Activated CD4-positive, alpha-beta T cell treated with anti-CD3 and anti-CD28 coated beads, Interleukin-2, amount 10 ng/mL, durations not matched to agents 24 days and 14 days (primary cell): ENCODE results near the gene ARL2BP. TPM values are rescaled to one million over a fixed set of nuclear protein-coding genes. Genes with fewer than 3 reads are reported as not detected.
A peak's percentile ranks its signal among the peaks of the same experiment; 100 is the strongest.

ENCODE experiments used
- DNase-seq: peaks from one replicate; pipeline ENCODE4 v3.0.0; 2022
- H3K27ac Mint-ChIP-seq: one replicate; pipeline ENCODE4 v1.8.0; 2022; ENCODE audit warnings: mild to moderate bottlenecking, mixed read lengths
- H3K27me3 Mint-ChIP-seq: one replicate; pipeline ENCODE4 v1.8.0; 2022; ENCODE audit warnings: mixed read lengths
- H3K36me3 Mint-ChIP-seq: one replicate; pipeline ENCODE4 v1.8.0; 2022; ENCODE audit warnings: low read depth, mild to moderate bottlenecking, mixed read lengths
- H3K4me1 Mint-ChIP-seq: one replicate; pipeline ENCODE4 v1.8.0; 2021; ENCODE audit warnings: mixed read lengths
- H3K4me3 Mint-ChIP-seq: one replicate; pipeline ENCODE4 v1.8.0; 2022; ENCODE audit warnings: mild to moderate bottlenecking, moderate library complexity, mixed read lengths
- H3K9me3 Mint-ChIP-seq: one replicate; pipeline ENCODE4 v1.8.0; 2021; ENCODE audit warnings: mixed read lengths
- intact Hi-C: fragments of 100-400 bp; cut with micrococcal nuclease; formaldehyde crosslinking; loops from one replicate; pipeline ENCODE4 v1.15.1; 2023
- total RNA-seq: library from RNA; stranded (reverse); gene quantifications from 2 replicates; pipeline ENCODE4 v1.2.3, GENCODE V29; 2022

The ARL2BP gene
- total RNA-seq, 1 donor from 2014 or later, result 24.9 TPM

DNA sequence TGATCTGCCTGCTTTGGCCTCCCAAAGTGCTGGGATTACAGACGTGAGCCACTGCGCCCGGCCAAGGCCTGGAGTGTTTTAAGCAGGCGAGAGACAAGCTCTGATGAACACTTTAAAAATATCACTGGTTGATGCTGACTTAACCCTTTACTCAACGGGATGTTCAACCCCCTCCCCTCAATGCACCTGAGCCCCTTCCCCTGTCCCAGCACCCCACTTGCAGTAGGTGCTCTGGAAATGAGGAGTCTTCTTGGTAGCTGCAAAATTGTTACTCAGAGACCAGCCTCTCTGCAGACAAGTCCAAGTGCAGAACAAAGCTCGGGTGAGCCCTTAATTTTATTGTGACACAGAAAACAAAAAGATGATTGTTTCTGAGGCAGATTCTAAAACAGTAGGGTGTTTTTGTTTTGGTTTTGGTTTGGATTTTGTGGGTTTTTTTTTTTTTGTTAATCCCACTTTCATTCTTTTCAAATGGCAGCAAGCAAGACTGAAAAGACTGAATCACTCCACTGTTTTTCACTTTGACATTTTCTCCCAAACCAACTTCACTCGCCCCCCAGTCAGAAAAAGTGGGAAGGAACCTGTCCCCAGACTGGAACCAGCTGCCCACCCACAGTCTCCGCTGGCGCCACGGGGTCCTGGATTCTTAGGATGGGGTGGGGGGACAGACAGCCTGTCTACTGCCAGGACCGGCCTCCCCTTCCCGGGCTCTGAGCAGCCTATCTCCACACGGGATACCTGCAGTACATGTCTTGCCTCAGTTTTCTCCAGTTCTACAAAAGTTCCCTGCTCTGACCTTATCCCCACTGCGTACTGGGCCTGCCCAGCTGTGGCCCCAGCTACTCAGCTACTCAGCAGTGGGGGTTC lies 44.6 kb downstream of the ARL2BP start:
- intact Hi-C loops, result loop anchor here (10.0 kb wide), 1 partner anchor 105 kb away; the partner anchor contains the start of genes PSME3IP1 and RSPRY1
- no peaks in the 10 kb centered on the region for H3K9me3 Mint-ChIP-seq
- peak; percentile 60 for DNase-seq
- H3K27ac Mint-ChIP-seq, result peak overlapping the region; percentile 62
- H3K4me1 Mint-ChIP-seq, result peaks cover 18% of the 10 kb centered on the region
- H3K36me3 Mint-ChIP-seq, result no peaks in the 10 kb centered on the region
- H3K27me3 Mint-ChIP-seq, result peaks cover 7% of the 10 kb centered on the region
- peak overlapping the region; percentile 45 for H3K4me3 Mint-ChIP-seq

DNA sequence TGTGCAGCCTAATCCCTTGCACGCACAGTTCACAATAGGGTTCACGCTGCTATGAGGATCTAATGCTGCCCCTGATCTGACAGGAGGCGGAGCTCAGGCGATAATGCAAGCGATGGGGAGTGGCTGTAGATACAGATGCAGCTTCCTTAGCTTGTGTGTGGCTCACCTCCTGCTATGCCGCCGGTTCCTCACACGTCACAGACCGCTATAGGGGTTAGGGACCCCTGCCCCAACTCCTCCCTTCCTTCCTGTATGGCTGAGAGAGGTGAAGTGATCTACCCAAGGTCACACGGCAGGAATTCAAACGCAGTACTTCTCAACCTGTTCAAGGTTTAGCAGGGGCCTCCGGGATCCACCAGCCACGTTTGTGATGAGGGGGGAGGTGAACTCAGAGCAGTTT lies 52.8 kb downstream of the ARL2BP start:
- Mint-ChIP-seq H3K9me3 (no peaks in the 10 kb centered on the region), H3K4me1 (peaks cover 13% of the 10 kb centered on the region), H3K36me3 (no peaks in the 10 kb centered on the region), H3K27me3 (no peaks in the 10 kb centered on the region), H3K27ac (peak overlapping the region; percentile 71), H3K4me3 (peak overlapping the region; percentile 74)
- peak; percentile 83 for DNase-seq
- intact Hi-C loops, result no loop called here

DNA sequence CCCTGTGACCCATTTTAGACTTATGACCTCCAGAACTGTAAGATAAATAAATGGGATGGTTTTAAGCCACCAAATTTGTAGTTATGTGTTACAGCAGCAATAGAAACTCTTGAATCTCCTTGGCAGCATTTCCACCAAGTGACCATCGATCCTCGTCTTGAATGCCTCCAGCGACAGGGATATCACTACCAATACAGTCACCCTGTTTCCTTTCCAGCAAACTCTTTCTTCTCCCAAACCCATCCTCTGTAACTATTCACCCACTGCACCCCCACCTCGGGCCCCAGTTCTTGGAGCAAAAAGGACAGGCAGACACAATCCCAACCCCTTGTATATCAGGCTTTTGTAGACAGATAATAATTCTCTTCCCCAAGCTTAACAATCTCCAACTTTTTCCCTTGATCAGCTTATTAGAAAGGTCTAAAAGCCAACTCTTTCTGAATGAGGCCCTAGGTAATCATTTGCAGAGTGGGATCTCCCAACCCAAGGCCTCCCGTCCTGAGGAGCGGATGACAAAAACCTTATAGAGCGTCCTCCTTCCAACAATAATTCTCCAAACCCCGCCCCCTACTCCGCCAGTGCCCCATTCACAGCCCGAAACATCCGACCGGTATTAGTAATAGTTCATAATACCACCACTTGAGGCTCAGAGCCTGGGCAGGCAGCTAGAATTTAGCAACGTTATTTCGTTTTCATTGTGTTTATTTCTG lies 54.1 kb downstream of the ARL2BP start:
- Mint-ChIP-seq H3K27ac (no peak overlapping the region), H3K9me3 (no peaks in the 10 kb centered on the region), H3K4me1 (peaks cover 19% of the 10 kb centered on the region), H3K4me3 (no peak overlapping the region), H3K36me3 (no peaks in the 10 kb centered on the region), H3K27me3 (no peaks in the 10 kb centered on the region)
- intact Hi-C loops, result no loop called here
- DNase-seq, result no peak

DNA sequence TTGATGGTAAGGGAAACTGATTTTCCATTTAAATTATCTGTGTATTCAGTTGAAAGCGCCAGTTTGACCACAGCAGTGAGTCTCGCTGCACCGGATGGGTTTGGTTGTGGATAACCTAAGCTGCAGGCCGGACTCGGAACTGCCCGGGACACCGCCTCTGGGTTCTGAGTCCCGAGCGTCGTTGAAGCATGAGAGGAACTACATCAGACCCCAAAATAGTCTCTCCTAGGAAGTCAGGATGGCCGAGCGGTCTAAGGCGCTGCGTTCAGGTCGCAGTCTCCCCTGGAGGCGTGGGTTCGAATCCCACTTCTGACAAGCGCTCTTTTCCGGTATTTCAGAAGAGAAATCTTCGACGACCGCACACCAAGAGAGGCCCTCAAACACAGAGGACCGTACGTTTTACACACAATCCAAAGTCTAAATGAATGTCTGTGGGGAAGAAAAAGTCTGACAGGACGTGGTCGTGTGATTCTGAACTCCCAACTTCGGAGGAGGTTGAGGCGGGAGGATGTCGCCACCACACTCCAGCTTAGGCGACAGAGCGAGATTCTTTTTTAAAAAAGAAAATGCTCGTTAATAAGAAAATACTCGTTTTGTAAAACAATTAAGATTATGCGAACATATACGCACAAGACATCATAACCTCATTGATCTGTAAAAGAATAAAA lies 54.8 kb downstream of the ARL2BP start:
- peaks cover 23% of the 10 kb centered on the region for H3K4me1 Mint-ChIP-seq

DNA sequence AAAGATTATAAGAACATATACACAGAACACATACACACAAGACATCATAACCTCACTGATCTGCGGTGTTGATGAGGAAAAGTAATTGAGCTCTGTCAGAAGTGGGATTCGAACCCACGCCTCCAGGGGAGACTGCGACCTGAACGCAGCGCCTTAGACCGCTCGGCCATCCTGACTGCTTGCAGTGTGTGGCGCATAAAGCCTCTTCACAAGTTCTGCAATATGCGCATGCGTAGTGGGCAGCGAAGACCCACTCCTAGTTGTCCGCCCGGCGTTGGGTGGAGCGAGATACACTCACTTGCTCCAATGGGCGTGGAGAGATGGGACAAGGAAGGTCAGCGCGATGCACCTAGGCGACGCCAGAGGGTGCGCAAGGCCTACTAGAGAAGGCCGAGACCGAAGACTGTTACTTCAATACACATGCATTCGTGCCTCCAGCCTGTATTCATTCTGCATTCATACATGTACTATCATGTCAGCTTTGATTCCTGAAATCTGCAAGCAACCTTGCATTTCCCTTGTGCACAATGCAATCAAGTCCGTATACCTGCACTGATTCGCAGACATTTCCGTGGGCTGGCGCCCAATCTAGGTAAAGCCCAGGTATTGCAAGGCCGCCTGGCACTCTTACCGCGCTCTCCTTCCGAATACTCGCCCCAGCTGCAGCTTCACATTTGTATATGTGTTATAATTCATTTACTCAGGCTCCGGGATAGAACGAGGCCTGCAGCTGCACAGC lies 55.5 kb downstream of the ARL2BP start:
- H3K4me3 Mint-ChIP-seq, result no peak overlapping the region
- DNase-seq, result peak; percentile 100
- intact Hi-C loops, result loop anchor here (1.0 to 10.0 kb wide), 12 partner anchors 16 to 1434 kb away; partner anchors contain the start of genes ARL2BP, CCDC102A, CIAPIN1 and COQ9
- H3K4me1 Mint-ChIP-seq, result peaks cover 23% of the 10 kb centered on the region
- H3K36me3 Mint-ChIP-seq, result no peaks in the 10 kb centered on the region
- no peaks in the 10 kb centered on the region for H3K9me3 Mint-ChIP-seq
- H3K27ac Mint-ChIP-seq, result peak overlapping the region; percentile 30
- no peaks in the 10 kb centered on the region for H3K27me3 Mint-ChIP-seq

More for the DNA sequence above, 54.8 kb downstream of the ARL2BP start:
- no peaks in the 10 kb centered on the region for H3K36me3 Mint-ChIP-seq
- H3K4me3 Mint-ChIP-seq, result no peak overlapping the region
- H3K27ac Mint-ChIP-seq, result no peak overlapping the region
- intact Hi-C loops, result loop anchor here (1.0 to 10.0 kb wide), 12 partner anchors 16 to 1435 kb away; partner anchors contain the start of genes ARL2BP, CCDC102A, CIAPIN1 and COQ9
- no peaks in the 10 kb centered on the region for H3K9me3 Mint-ChIP-seq
- no peaks in the 10 kb centered on the region for H3K27me3 Mint-ChIP-seq
- peak; percentile 95 for DNase-seq

DNA sequence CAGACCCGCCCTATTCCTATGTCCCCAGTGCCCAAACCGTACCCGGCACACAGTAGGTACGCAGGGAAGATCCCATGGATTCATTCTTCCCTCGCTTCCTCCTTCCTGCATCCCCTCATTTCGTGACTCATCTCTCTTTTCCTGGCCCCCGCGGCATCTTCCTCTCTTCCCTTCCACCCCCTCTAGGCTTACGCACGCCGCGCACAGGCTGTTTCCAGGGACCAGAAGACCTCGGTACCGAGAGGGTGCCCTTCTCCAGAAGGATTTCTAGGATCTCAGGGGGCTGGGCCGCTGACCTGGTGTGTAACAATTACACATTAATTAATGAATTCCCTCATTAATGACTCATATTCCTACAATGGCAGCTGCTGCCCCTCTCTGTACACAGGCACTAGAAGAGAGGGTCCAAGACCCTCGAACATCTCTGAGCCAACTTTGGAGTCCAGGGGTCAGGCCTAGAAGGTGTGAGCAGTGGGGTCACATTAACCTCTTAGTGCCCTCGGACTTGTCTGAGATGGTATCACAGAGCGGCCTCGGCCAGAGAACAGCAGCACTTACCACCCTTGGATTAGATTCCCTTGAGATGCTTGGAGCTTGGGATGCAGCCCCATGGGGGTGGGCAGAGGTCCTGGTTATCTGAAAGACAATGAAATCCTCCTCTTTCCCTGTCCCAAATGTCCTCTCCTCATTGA lies 56.2 kb downstream of the ARL2BP start:
- H3K27me3 Mint-ChIP-seq, result no peaks in the 10 kb centered on the region
- H3K27ac Mint-ChIP-seq, result peak overlapping the region; percentile 30
- H3K4me1 Mint-ChIP-seq, result peaks cover 23% of the 10 kb centered on the region
- H3K9me3 Mint-ChIP-seq, result no peaks in the 10 kb centered on the region
- no peak overlapping the region for H3K4me3 Mint-ChIP-seq
- intact Hi-C loops, result loop anchor here (5.0 to 10.0 kb wide), 3 partner anchors 114 to 1434 kb away; partner anchors contain the start of genes GOT2, KATNB1, PSME3IP1 and RSPRY1
- H3K36me3 Mint-ChIP-seq, result no peaks in the 10 kb centered on the region
- peak; percentile 62 for DNase-seq

Other genes starting within 250 kb of the ARL2BP start
- gene CPNE2, start 152.7 kb upstream of the ARL2BP start, total RNA-seq, result 6.3 and 6.4 TPM in 2 replicates
- gene PSME3IP1, start 59.2 kb upstream of the ARL2BP start, total RNA-seq, result 126 and 130 TPM in 2 replicates
- 33.0 and 36.6 TPM in 2 replicates for gene RSPRY1, start 58.9 kb upstream of the ARL2BP start, total RNA-seq
- gene PLLP, start 39.4 kb downstream of the ARL2BP start, total RNA-seq, result not detected in 2 replicates
- gene CCL22, start 113.5 kb downstream of the ARL2BP start, total RNA-seq, result 14.1 and 14.6 TPM in 2 replicates
- gene CX3CL1, start 127.2 kb downstream of the ARL2BP start, total RNA-seq, result not detected in 2 replicates
- gene CCL17, start 159.5 kb downstream of the ARL2BP start, total RNA-seq, result 0.66 TPM in 1 of 2 replicates, not detected in the other
- 85.4 TPM in 2 replicates for gene CIAPIN1, start 202.1 kb downstream of the ARL2BP start, total RNA-seq
- 55.2 and 56.7 TPM in 2 replicates for gene COQ9, start 202.2 kb downstream of the ARL2BP start, total RNA-seq
- gene POLR2C, start 217.4 kb downstream of the ARL2BP start, total RNA-seq, result 88.5 and 90.7 TPM in 2 replicates
- 4.2 and 4.3 TPM in 2 replicates for gene DOK4, start 241.2 kb downstream of the ARL2BP start, total RNA-seq